ENCODE results near the gene RPS26.
A peak's percentile ranks its signal among the peaks of the same experiment; 100 is the strongest.
"Not testable (repeated sequence)": the region's sequence is repeated elsewhere in the genome, so short reads cannot be mapped to it uniquely, and the experiment has no call there.

The RPS26 gene

GRCh38 chr12:56041552-56042429, at the start of gene RPS26:
Gene RPS26, plus strand, starts transcription at chr12:56041918. Its CDS starts 249 bp downstream, at chr12:56042167.
- DNase-seq = peak; percentile 98

GRCh38 chr12:55993230-55993853, 48.4 kb upstream of the RPS26 start:
- DNase-seq = no peak

GRCh38 chr12:55995366-55995765, 46.4 kb upstream of the RPS26 start:
- no peak for DNase-seq

GRCh38 chr12:55996201-55996714, 45.5 kb upstream of the RPS26 start:
- peak; percentile 20 for DNase-seq

- DNase-seq = peak; percentile 73
These were observed 44.8 kb upstream of the RPS26 start, which contains the start of gene SUOX for GRCh38 chr12:55996715-55997534. Gene SUOX, plus strand, starts transcription at chr12:55997276. Its CDS starts 4,946 bp downstream, at chr12:56002222.

- DNase-seq = no peak
These were observed 44.2 kb upstream of the RPS26 start for GRCh38 chr12:55997535-55997859.

GRCh38 chr12:55999522-55999921, 42.2 kb upstream of the RPS26 start:
- DNase-seq = not testable (repeated sequence)

GRCh38 chr12:55999999-56000540, 41.6 kb upstream of the RPS26 start:
- DNase-seq = not testable (repeated sequence)

GRCh38 chr12:56001487-56002100, 40.1 kb upstream of the RPS26 start:
- no peak for DNase-seq

GRCh38 chr12:56003376-56003775, 38.3 kb upstream of the RPS26 start:
- DNase-seq = not testable (repeated sequence)

- DNase-seq = no peak
These were observed 37.5 kb upstream of the RPS26 start for GRCh38 chr12:56004211-56004610.

GRCh38 chr12:56007564-56008559, 33.9 kb upstream of the RPS26 start:
- DNase-seq = peak; percentile 65

- DNase-seq = no peak
These were observed 31.6 kb upstream of the RPS26 start for GRCh38 chr12:56010111-56010570.

- no peak for DNase-seq
These were observed 30.1 kb upstream of the RPS26 start for GRCh38 chr12:56011509-56012090.

- DNase-seq = no peak
These were observed 28.2 kb upstream of the RPS26 start for GRCh38 chr12:56013482-56013881.

GRCh38 chr12:56014205-56014604, 27.5 kb upstream of the RPS26 start:
- DNase-seq = no peak

- no peak for DNase-seq
These were observed 24.5 kb upstream of the RPS26 start for GRCh38 chr12:56017181-56017580.

- no peak for DNase-seq
These were observed 23.4 kb upstream of the RPS26 start for GRCh38 chr12:56018356-56018755.

GRCh38 chr12:56020423-56021184, 21.1 kb upstream of the RPS26 start, which contains the start of gene IKZF4:
Gene IKZF4, plus strand, starts transcription at chr12:56021043. Its CDS starts 451 bp downstream, at chr12:56021494.
- DNase-seq = no peak
